HG03139 (cell line): ENCODE measurements around the gene CYP2F1.

Experiments
- ATAC-seq: cut with Tn5 transposase; IDR thresholded peaks from one replicate; pipeline ENCODE4 v1.9.1; 2021; ENCODE audit not compliant: unreplicated experiment

Gene CYP2F1

GRCh38 chr19:41175801-41176777, 61.9 kb downstream of the CYP2F1 start:
- ATAC-seq = no peak
